NCI-H2107 (cell line): Measurements from ENCODE around the gene ATP5PF.
"Not testable (repeated sequence)": the region's sequence is repeated elsewhere in the genome, so short reads cannot be mapped to it uniquely, and the experiment has no call there.

ENCODE experiments used
- DNase-seq: peaks from one replicate; lab custom pipeline; 2025; lab: John Stamatoyannopoulos, UW

Gene ATP5PF, protein sequence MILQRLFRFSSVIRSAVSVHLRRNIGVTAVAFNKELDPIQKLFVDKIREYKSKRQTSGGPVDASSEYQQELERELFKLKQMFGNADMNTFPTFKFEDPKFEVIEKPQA

DNA sequence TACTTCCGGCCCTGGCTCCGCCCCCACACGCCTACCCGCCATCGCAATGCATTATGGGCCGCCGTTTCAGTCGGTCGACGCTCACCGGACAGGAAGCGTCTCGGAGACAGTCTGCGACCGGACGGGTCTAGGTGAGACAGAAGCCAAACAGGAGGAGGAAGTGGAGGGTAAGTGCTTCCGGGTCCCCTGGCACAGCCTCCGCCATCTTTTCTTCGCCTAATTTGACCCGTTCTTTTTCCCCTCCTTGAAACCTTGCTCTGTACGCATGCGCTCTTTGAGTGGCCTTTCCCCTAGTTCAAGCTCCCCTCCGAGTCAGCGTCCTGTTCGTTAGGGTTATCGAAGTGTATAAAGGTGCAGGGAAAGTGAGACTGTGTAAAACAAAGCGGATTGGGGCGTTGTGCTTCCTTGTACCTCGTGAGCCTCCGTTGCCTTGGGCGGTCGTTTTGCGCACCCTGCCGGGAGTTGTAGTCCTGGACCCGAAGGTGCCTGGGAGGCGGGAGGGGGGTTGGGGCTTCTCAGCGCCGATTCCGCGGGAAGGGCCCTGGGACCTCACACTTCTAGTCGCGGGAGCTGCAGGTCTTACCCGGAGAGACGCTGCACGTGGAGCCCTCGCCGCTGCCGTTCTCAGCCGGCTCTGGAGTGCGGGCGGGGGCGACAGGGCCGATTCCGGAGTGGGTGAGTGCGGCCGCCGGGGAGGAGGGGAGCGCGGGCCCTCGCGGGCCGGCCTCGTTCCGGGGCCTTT is at the start of gene ATP5PF, which contains the start of gene GABPA:
Gene ATP5PF (minus strand): TSS at position 1 of the 742 bp plus-strand sequence. CDS start 5,110 bp downstream, outside the sequence.
Gene GABPA (plus strand): TSS at position 69 of the 742 bp plus-strand sequence. CDS start 6,627 bp downstream, outside the sequence.
- peak; percentile 97 for DNase-seq

DNA sequence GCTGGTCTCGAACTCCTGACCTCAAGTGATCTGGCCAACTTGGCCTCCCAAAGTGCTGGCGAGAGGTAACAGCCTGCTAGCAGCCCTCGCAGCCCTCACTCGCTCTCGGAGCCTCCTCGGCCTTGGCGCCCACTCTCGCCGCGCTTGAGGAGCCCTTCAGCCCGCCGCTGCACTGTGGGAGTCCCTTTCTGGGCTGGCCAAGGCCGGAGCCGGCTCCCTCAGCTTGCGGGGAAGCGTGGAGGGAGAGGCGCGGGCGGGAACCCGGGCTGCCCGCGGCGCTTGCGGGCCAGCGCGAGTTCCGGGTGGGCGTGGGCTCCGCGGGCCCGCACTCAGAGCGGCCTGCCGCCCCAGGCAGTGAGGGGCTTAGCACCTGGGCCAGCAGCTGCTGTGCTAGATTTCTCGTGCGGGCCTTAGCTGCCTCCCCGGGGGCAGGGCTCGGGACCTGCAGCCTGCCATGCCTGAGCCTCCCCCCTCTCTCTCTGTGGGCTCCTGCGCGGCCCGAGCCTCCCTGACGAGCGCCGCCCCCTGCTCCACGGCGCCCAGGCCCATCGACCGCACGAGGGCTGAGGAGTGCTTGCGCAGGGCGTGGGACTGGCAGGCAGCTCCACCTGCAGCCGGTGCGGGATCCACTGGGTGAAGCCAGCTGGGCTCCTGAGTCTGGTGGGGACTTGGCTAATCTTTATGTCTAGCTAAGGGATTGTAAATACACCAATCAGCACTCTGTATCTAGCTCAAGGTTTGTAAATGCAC is 43.6 kb upstream of the ATP5PF start:
- not testable (repeated sequence) for DNase-seq

DNA sequence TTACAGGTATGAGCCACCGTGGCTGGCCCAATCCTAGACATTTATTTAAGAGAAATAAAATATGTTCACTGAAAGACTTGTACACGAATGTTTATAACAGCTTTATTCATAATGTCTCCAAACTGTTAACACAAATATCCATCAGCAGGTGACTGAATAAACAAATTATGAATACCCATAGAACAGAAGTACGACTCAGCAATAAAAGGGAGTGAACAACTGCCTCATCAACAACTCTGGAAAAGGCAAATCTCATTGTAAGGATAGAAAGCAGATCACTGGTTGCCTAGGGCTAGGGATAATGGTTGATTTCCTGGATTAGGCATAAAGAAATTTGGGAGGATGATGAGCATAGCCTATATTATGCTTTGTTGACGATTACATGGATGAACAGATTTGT is 41.7 kb upstream of the ATP5PF start:
- DNase-seq = no peak

DNA sequence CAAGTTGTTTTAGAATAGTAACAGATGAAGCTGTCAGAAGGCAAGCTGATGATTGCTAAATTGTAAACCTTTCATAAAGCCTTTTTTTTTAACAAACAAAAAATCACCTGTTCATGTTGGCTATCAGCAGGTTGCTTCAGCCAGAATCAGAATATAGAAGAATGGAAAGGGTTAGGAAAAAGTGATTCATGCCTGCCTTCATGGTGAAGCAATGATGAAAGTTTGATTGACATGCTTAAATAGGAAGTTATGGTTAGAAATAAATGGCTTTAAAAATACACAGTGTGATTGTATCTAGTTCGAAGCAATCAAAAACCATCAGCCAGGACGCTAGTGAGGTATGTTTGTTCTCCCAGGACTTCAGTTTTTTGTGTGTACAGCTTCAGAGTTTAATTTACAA is 38.0 kb upstream of the ATP5PF start:
- no peak for DNase-seq

DNA sequence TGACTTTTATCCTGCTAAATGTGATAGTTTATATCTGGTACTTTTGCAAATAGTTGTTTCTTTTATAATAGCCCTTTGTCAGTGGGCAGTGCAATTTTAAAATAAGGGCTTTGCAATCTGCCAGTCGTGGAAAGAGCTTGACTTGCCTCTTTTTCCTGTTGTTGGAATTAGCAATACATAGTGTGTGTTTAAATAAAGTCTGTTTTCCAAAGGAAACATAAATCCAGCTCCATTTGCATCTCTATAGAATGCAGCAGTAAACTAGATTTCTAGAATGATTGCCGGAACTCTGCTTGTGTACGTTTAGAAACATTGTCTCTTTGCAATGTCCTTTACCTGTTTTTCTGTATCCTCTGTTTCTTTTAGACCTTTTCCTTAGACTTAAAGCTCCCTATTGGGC is 33.2 kb upstream of the ATP5PF start:
- DNase-seq = no peak

DNA sequence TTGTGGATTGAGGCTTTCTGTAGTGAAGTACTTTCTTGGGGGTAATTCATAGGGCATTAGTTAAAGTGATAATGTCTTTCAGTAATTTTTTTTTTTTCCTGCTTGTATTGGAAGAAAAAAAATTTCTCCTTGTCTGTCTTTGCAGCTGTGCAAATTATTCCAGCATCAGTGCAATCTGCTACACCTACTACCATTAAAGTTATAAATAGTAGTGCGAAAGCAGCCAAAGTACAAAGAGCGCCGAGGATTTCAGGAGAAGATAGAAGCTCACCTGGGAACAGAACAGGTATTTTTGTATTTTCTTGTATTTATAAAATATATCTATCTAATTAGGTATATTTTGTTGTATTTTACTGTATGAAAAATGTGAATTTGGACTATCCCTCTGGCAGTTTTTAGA is 29.4 kb upstream of the ATP5PF start:
- DNase-seq = no peak

DNA sequence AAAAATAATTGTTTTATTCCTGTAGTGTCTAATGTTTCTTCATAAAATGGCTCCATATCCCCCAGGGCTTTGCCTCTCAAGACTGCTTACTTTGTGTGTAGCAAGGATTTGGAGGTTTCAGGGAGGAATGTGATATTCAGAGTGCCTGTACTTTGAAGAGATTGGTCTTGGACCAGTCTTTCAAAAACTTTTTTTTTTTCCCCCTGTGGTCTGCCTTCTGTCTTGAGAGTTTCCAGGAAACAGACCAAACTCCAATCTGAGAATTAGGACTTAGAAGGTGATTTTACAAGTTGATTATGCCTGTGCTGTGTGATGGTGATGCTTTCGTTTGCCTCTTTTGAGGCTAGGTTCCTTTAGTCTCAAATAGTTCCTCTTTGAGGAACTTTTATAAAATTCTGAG is 26.0 kb upstream of the ATP5PF start:
- DNase-seq = no peak

DNA sequence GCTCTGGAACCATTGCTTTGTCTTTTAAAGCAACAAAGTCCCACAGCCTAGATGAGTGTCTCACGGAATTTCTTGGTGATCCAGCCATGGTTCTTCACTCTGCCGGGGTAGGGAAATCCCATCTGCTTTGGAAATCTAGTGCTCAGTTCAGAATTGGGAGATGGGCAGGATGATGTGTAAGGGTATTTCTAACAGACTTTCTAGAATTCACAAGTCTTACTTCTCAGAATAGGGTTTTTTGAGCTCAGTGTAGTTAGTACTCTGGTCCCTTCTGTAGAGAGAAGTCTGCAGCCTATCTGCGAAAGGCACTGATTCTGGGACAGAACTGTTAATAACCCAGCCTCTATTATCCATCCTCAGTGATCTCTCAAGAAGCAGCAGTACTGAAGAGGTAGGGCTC is 25.4 kb upstream of the ATP5PF start:
- DNase-seq = no peak

DNA sequence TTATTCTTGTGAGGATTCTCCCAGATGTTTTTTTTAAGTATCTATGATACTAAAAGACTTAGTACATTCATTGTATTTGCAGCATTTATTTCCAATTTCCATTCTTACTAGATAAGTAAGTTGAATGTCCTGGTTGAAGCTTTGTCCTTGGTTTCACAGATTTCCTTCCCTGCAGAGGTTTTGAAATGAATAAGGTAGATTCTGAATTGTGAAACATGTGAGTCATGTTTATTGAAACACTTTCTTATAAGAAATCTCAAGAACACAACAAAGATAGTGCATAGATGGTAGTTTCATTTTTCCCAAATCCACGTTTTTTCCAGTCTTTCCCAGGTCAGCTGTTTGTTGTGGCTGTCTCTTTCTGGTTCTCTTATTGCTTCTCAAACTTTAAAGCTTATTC is 24.9 kb upstream of the ATP5PF start:
- DNase-seq = no peak

DNA sequence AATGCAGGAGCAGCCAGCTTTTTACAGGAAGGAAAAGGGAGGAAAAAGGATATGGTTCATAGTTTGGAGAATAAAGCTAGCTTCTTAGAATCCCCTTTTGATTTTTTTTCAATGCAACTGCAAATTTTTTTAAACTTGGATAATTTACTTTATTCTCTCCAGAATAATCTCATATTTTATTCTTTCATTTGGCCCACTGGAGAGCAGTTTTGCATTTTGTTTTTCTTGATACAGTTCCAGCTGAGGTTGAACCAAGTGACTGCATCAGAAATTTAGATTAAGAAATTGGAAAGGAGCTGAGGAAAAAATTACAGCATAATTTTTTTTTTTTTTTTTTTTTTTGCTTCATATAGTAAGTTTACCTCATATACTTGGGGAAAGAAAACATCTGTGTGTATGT is 22.8 kb upstream of the ATP5PF start:
- no peak for DNase-seq

DNA sequence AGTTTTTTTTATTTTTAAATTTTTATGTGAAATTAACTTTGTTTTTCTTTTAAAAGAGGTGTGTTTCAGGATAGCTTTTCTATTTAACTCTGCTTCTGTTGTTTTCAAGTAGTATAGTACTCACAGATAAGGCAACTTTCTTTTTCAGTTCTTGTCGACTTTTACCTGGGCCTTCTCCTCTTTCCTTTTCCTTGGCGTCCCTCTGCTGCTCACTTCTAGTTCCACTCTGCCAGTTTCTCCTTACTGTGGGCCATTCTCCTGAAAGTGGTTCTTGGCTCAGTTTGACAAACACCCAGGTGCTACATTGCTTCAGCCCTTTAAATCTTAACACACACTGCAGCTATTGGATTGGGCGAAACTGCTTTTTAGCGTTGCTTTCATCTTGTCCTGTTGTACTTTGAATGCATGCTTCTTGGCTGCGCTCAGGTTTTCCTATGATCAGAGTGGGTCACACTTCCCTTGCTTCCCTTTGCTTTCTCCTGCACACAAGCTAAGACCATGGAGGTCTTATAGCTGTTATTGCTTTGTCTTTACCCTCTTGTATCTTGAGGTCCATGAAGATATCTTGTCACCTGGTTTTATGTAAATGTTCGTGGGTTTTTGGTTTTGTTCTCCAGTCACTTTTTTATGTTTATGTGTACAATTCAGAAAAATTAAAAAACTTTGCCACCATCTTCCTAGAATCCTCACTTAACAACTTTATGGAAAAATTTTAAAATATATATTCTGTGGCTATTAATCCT is 21.7 kb upstream of the ATP5PF start:
- no peak for DNase-seq

DNA sequence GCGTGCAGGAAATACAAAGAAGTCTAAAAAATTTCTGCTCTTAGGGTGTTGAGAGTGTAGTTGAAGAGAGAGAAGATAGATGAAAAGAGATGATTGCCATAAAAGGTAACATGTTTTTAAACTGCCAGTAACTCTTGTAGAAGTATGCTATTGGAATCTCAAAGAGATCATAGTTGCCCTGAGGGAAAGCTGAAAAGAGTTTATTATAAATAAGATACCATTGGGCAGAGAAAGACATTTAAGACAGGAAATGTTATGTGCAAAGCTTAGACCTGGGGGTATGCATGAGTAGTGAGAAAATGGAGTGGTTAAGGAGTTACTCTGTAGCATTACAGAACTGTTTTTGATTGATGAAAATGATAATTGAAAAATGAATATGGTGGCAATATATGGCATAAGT is 17.7 kb upstream of the ATP5PF start:
- no peak for DNase-seq

DNA sequence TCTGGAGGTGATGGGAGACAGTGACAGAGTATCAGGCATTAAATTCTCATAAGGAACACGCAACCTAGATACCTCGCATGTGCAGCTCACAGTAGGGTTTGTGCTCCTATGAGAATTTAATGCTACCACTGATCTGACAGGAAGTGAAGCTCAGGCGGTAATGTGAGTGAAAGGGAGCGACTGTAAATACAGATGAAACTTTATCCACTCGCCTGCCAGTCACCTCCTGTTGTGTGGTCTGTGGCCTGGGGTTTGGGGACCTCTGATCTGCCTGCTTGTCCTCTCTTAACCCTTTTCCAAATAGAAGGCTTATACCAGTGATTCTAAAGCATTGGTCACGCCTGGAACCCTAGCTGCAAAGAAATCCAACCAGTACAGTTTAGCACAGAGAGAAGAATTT is 15.4 kb upstream of the ATP5PF start:
- no peak for DNase-seq

DNA sequence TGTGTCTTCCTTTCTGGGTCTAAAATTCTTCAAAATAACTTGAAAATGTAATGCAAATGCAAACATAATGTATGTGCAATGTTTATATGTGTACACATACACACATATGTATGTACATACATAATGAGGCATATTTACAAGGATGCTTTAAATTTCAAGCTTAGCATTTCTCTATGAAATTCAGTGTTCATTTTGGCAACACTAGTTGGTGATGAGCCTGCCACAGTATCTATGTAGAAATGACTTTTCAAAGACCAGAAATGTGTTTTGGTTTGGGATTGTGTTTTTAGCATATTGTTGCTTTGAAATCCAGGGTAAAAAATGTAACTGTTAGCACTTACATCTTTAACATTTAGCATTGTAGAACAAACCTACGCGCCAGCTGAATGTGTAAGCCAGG is 10.2 kb upstream of the ATP5PF start:
- no peak for DNase-seq

DNA sequence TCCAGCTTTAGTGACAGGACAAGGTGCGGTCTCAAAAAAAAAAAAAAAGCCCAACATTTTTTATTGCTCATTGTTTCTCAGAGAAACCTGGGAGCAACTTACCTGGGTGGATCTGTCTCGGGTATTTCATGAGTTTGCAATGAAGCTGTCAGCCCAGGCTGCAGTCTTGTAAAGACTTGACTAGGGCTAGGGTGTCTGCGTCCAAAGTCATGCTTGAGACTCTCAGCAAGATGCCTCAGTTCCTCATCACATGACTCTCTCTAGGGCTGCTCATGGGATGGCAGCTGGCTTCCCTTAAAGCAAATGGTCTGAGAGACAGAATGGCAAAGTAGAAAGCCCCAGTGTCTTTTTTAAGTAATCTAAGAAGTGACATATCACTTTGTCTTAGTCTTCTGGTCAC is 8.2 kb upstream of the ATP5PF start:
- DNase-seq = no peak

DNA sequence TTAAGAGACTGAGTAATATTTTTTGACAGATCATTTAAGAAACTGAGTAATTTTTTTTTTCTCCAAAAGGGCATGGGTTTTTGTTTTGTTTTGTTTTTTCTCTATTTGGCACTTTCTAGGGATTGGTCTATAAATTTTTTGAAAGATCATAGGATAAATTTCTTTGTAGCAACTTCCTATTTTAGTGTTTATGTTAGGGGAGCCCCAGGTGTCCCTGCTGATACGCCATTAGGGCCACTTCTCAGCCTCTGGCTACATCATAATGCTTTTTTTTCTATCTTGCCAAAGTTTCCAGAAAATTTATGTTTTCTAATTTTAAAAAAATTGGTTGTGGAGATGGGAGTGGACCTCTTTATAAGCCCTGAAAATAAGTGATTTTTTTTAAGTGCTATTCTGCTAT is 2.7 kb upstream of the ATP5PF start:
- DNase-seq = no peak

DNA sequence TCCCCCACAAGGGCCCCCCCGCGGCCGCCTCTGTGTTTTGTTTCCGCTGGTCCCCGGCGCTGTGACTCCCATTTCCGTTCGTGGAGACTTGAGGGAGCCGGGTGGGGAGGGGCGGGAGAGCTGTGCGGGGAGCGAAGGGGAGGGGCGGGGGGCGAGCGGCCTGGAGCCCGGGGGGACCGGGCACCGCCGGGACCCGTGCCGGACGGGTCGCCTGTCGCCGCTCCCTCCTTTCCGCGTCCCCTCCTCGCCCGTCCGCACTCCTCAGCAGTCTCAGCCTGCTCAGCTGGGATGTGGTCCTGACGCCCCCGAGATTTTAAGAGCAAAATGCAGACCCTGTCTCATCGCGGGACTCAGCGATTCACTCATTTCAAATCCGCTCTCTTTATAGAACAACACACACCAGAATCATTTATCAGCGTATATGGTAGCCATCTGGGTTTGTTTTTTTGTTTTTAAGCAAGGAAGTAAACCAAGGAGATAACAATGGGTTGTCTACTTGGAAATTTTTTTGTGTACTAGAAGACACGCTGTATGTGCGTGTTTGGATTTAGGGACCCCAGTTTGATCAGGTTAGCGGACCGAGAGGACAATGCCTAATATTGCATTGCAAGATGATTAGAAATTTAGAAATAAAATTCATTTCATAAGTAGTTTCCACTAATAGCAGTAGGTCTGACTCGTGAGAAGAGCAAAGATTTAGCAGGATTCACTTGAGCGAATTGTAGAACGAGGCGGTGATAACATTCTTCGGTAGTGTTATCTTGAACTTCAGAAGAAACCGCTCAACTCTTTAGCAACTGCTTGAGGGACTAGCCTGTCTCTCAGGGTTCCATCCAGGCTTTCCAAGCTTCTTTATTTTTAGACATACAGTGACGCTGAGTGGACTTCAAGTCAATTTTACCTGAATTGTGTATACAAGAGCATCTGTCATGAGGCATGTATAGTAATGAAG is 1.2 kb upstream of the ATP5PF start:
- DNase-seq = peak; percentile 68

DNA sequence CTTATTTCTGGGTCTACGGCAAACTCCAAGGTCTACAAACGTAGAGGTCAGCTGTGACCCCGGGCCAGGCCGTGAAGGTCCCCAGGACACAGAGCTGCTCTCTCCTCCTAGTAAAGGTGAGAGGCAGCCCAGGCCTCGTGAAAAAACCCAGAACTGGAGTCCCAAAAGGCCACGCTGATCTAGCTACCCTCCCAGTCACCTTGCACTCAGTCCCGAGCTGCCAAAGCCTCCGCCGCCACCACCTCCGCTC is 125 bp downstream of the ATP5PF start:
- no peak for DNase-seq

DNA sequence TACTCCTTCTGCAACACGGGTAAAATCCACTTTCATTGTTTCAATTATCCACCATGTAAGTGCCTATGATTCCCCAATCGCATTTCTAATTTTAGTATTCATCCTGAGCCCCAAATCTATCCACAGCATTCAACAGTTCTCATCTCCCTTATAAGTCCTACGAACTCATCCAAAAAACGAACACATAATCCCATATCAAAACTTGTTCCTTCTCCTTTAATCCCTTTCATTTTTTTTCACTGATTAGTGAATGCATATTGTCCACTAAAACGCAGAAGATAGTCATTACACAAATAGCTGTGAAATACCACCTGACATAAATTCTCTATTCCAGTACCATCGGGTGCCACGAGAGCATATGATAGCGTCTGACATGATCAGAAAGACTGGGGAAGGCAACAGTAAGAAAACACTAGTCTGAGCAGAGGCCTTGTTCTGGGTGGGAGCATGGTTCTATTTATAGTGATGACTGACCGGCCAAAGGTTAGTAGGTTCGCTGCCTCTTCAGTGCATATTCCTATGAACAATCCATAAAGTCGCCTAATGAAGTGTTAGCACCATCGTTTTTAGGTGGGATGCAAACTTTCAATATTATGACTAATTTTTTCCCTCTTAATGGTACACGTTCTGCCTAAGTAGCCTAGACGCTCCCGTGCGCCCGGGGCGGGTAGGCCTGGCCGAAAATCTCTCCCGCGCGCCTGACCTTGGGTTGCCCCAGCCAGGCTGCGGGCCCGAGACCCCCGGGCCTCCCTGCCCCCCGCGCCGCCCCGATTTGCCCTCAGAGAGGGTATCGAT is 648 bp downstream of the ATP5PF start:
- DNase-seq = no peak

DNA sequence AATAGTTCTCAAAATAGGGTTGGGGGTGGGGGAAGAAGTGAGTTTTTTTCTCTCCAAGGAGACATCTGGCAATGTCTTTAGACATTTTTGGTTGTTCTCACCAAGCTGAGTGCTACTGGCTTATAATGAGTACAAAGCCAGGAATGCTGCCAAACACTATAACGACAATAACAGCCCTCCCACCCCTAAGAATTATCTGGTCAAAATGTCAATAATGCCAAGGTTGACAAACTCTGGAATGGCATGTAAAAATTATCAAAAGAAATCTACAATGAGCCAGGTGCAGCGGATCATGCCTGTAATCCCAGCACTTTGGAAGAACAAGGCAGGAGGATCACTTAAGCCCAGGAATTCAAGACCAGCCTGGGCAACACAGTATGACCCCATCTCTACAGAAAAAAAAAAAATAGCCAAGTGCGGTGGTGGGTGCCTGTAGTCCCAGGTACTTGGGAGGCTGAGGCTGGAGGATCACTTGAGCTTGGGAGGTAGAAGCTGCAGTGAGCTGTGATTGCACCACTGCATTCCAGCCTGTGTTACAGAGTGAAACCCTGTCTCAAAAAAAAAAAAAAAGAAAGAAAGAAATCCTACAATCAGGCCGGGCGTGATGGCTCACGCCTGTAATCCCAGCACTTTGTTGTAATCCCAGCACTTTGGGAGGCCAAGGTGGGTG is 2.5 kb downstream of the ATP5PF start:
- no peak for DNase-seq
